ENCODE measurements around the gene TBXAS1. TPM values are rescaled to one million over a fixed set of nuclear protein-coding genes. Genes with fewer than 3 reads are reported as not detected.

Gene TBXAS1
- polyA plus RNA-seq, 2 donors = 5.9 to 10.7 TPM

DNA sequence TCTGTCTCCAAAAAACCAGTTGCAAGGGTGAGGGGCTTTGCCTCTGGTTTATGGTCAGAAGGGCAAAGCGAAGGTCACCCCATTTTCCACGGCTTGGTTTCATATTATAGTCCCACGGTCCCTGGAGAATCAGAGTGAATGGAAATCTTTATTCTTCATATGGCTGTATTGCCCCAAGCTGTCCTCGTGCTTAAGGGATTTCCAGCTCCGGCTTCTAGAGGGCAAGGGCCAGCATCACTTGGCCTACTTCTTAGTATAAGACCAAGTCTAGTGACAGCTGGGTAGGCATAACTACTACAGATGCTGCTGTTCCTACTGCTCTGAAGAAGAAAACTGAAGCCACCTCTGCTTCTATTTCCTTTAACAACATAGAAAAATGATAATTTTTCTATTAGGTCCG lies 170.5 kb downstream of the TBXAS1 start:
- Histone ChIP-seq H3K9me3 (ENCODE audit: control insufficient read depth in 2 of 2, insufficient read depth in 1 of 2, low read depth in 1 of 2, low read length in 1 of 2) (no peaks in the 10 kb centered on the region), H3K27ac (ENCODE audit: low read depth in 2 of 2, low read length in 1 of 2) (no peak overlapping the region), H3K4me3 (ENCODE audit: low read depth in 1 of 2, low read length in 2 of 2) (no peak overlapping the region), H3K36me3 (ENCODE audit: control insufficient read depth in 2 of 2, insufficient read depth in 2 of 2, low read length in 1 of 2) (no peaks in the 10 kb centered on the region), H3K27me3 (ENCODE audit: control insufficient read depth in 1 of 2, insufficient read depth in 2 of 2, low read length in 2 of 2) (no peaks in the 10 kb centered on the region), H3K4me1 (ENCODE audit: control insufficient read depth in 2 of 2, insufficient read depth in 2 of 2, low read length in 1 of 2) (no peaks in the 10 kb centered on the region)
- WGBS, 2 donors = 88 to 91% methylated on average over 6 of the region's 6 CpGs

DNA sequence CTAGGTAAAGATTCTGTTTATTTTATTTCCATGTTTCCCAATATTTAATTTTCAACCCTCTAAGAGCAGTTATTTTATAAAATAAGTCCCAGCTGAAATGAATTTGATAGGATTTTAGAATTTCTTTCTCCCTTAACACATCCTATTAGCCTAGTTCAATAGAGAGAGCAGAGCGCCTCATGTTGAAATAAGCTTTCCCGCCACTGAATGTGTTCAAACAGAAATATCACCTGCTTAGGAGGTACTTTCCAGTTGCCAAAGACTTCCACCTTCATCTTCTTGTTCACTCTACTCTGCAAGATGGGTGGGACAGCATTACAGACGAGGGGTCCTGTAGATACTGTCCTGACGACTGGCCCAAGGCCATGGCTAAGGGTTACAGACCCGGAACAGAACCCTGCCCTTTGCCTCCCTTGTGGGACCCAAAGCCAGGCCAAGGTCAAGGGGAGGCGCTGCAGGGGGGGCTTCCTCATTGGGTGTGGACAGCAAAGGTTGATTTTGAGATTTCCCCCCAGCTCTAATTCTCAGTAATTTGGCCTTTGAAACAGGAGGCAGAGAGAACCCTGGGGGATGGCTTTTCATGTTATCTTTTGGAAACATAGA lies 171.7 kb downstream of the TBXAS1 start:
- no peaks in the 10 kb centered on the region for H3K36me3 ChIP-seq (ENCODE audit: control insufficient read depth in 2 of 2, insufficient read depth in 2 of 2, low read length in 1 of 2)
- H3K4me3 ChIP-seq (ENCODE audit: low read depth in 1 of 2, low read length in 2 of 2) = no peak overlapping the region
- no peak overlapping the region for H3K27ac ChIP-seq (ENCODE audit: low read depth in 2 of 2, low read length in 1 of 2)
- WGBS, 2 donors = 83 to 89% methylated on average over 6 of the region's 6 CpGs
- no peaks in the 10 kb centered on the region for H3K4me1 ChIP-seq (ENCODE audit: control insufficient read depth in 2 of 2, insufficient read depth in 2 of 2, low read length in 1 of 2)
- H3K27me3 ChIP-seq (ENCODE audit: control insufficient read depth in 1 of 2, insufficient read depth in 2 of 2, low read length in 2 of 2) = no peaks in the 10 kb centered on the region
- no peaks in the 10 kb centered on the region for H3K9me3 ChIP-seq (ENCODE audit: control insufficient read depth in 2 of 2, insufficient read depth in 1 of 2, low read depth in 1 of 2, low read length in 1 of 2)

DNA sequence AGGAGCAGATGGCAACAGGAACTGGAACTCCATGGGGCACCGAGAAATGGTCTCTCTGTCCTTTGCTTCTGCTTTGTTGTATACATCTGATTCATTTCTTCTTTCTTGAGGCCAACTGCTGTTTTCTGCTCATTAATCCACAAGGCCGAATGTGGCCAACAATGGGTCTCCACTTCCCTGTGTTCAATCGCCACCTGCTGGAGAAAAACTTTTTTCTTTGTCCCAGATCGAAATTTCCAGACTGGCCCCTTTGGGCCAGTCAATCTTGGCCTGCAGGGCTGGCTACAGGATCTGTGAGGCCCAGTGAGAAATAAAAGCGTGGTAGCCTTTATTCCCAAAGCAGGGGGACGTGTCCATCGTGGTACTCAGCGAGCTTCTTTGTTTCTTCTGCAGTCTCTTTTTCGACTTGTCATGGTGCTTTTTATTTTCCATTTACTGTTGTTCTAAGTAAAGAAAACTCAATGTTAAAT lies 174.9 kb downstream of the TBXAS1 start:
- Histone ChIP-seq H3K27me3 (ENCODE audit: control insufficient read depth in 1 of 2, insufficient read depth in 2 of 2, low read length in 2 of 2) (no peaks in the 10 kb centered on the region), H3K36me3 (ENCODE audit: control insufficient read depth in 2 of 2, insufficient read depth in 2 of 2, low read length in 1 of 2) (no peaks in the 10 kb centered on the region), H3K9me3 (ENCODE audit: control insufficient read depth in 2 of 2, insufficient read depth in 1 of 2, low read depth in 1 of 2, low read length in 1 of 2) (no peaks in the 10 kb centered on the region), H3K4me1 (ENCODE audit: control insufficient read depth in 2 of 2, insufficient read depth in 2 of 2, low read length in 1 of 2) (peaks cover 0 to 2% of the 10 kb centered on the region in 2 donors), H3K4me3 (ENCODE audit: low read depth in 1 of 2, low read length in 2 of 2) (no peak overlapping the region), H3K27ac (ENCODE audit: low read depth in 2 of 2, low read length in 1 of 2) (no peak overlapping the region)
- 60 to 61% methylated on average over 9 of the region's 9 CpGs for WGBS, 2 donors

DNA sequence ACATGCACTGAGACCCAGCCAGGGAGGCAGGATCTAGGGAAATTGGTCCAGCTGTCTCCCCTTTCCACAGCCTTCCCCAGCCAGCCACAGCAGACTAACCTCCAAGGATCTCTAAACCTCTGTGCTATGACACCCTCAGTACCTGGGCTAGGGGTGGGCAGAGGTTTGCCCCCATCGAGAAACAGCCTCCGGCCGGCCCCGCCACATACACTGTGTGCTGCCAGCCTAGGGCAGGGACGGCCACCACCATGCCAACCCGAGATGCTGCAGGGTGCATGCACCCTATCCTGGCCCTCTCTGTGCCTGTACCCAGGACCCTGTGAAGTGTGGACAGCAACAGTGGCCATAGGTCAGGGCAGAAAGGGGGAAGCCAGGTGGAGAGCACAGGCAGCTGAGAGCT lies 175.6 kb downstream of the TBXAS1 start:
- H3K27me3 ChIP-seq (ENCODE audit: control insufficient read depth in 1 of 2, insufficient read depth in 2 of 2, low read length in 2 of 2) = no peaks in the 10 kb centered on the region
- no peak overlapping the region for H3K27ac ChIP-seq (ENCODE audit: low read depth in 2 of 2, low read length in 1 of 2)
- H3K36me3 ChIP-seq (ENCODE audit: control insufficient read depth in 2 of 2, insufficient read depth in 2 of 2, low read length in 1 of 2) = no peaks in the 10 kb centered on the region
- WGBS, 2 donors = 95% methylated on average over 6 of the region's 6 CpGs
- peaks cover 0 to 2% of the 10 kb centered on the region in 2 donors for H3K4me1 ChIP-seq (ENCODE audit: control insufficient read depth in 2 of 2, insufficient read depth in 2 of 2, low read length in 1 of 2)
- H3K9me3 ChIP-seq (ENCODE audit: control insufficient read depth in 2 of 2, insufficient read depth in 1 of 2, low read depth in 1 of 2, low read length in 1 of 2) = no peaks in the 10 kb centered on the region
- H3K4me3 ChIP-seq (ENCODE audit: low read depth in 1 of 2, low read length in 2 of 2) = no peak overlapping the region

DNA sequence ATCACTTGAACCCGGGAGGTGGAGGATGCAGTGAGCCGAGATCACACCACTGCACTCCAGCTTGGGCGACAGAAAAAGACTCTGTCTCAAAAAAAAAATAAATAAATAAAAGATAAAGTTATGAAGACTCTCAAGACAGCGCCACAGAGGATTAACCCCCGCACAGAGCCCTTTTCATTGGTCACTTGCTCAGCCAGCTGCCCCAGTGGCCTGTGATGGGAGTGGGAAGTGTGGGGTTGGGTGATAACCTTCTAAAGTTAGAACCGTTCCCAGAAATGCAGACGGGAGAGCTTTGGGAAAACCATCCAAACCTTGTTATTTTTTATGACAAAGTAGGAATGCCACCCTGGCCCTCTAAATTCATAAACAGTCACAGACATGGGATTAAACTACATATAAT lies 176.3 kb downstream of the TBXAS1 start:
- H3K27ac ChIP-seq (ENCODE audit: low read depth in 2 of 2, low read length in 1 of 2) = no peak overlapping the region
- WGBS, 2 donors = 90 to 91% methylated on average over 7 of the region's 7 CpGs
- no peaks in the 10 kb centered on the region for H3K9me3 ChIP-seq (ENCODE audit: control insufficient read depth in 2 of 2, insufficient read depth in 1 of 2, low read depth in 1 of 2, low read length in 1 of 2)
- no peak overlapping the region for H3K4me3 ChIP-seq (ENCODE audit: low read depth in 1 of 2, low read length in 2 of 2)
- peaks cover 0 to 2% of the 10 kb centered on the region in 2 donors for H3K4me1 ChIP-seq (ENCODE audit: control insufficient read depth in 2 of 2, insufficient read depth in 2 of 2, low read length in 1 of 2)
- no peaks in the 10 kb centered on the region for H3K36me3 ChIP-seq (ENCODE audit: control insufficient read depth in 2 of 2, insufficient read depth in 2 of 2, low read length in 1 of 2)
- H3K27me3 ChIP-seq (ENCODE audit: control insufficient read depth in 1 of 2, insufficient read depth in 2 of 2, low read length in 2 of 2) = no peaks in the 10 kb centered on the region

DNA sequence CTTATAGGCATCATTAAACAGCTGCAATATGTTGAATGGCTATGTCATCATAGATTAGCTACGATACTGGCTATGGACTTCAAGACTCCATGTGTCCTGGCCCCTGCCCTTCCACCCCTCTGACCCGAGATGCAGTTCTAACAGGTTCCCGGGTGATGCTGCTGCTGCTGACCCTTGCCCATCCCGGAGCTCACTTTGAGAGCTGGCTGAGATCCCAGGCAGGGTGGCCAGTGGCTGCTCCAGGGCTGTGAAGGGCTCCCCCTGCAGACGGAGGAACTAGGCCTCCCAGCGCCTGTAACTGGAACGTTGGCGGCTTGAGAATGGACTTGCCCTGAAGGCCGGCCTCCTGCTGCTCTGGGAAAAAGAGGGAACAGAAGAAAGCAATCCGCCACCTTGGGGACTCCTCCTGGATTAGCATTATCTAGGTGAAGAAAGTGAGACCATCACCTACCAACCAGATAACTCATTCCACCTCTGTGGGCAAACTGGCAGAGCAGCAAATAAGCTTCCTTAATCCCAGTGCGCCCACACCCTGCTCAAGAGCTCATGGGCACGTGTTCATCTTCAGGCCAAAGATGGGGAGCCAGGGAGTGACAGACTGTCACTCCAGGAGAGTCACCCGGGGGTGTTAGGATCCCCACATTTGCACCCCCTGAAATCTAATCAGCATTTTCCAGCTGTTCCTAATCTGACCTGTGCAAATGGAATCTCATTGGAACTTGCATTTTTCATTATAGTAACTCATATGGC lies 176.9 kb downstream of the TBXAS1 start:
- H3K9me3 ChIP-seq (ENCODE audit: control insufficient read depth in 2 of 2, insufficient read depth in 1 of 2, low read depth in 1 of 2, low read length in 1 of 2) = no peaks in the 10 kb centered on the region
- H3K36me3 ChIP-seq (ENCODE audit: control insufficient read depth in 2 of 2, insufficient read depth in 2 of 2, low read length in 1 of 2) = no peaks in the 10 kb centered on the region
- no peaks in the 10 kb centered on the region for H3K27me3 ChIP-seq (ENCODE audit: control insufficient read depth in 1 of 2, insufficient read depth in 2 of 2, low read length in 2 of 2)
- H3K4me1 ChIP-seq (ENCODE audit: control insufficient read depth in 2 of 2, insufficient read depth in 2 of 2, low read length in 1 of 2) = peaks cover 0 to 2% of the 10 kb centered on the region in 2 donors
- no peak overlapping the region for H3K4me3 ChIP-seq (ENCODE audit: low read depth in 1 of 2, low read length in 2 of 2)
- H3K27ac ChIP-seq (ENCODE audit: low read depth in 2 of 2, low read length in 1 of 2) = no peak overlapping the region
- 53 to 60% methylated on average over 13 of the region's 13 CpGs for WGBS, 2 donors

DNA sequence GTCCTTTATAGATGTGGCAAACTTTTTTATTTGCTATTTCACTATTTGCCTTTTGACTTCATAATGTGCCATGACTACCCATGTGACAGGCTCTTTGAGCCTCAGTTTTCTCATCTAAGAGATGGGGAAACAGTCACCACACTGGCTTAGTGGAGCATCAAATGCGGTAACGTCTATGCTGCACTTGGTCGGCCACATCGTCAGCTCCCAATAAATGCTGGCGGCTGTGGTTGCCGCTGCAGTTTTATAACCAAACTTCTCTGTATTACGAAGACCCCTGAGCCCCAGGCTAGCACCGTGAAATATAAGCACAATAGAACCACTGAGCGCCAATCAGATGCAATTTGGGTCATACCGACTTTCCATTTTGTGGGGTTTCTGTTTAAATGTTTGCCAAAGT lies 177.5 kb downstream of the TBXAS1 start:
- Histone ChIP-seq H3K4me1 (ENCODE audit: control insufficient read depth in 2 of 2, insufficient read depth in 2 of 2, low read length in 1 of 2) (peaks cover 0 to 2% of the 10 kb centered on the region in 2 donors), H3K4me3 (ENCODE audit: low read depth in 1 of 2, low read length in 2 of 2) (no peak overlapping the region), H3K27me3 (ENCODE audit: control insufficient read depth in 1 of 2, insufficient read depth in 2 of 2, low read length in 2 of 2) (no peaks in the 10 kb centered on the region), H3K36me3 (ENCODE audit: control insufficient read depth in 2 of 2, insufficient read depth in 2 of 2, low read length in 1 of 2) (no peaks in the 10 kb centered on the region), H3K27ac (ENCODE audit: low read depth in 2 of 2, low read length in 1 of 2) (no peak overlapping the region), H3K9me3 (ENCODE audit: control insufficient read depth in 2 of 2, insufficient read depth in 1 of 2, low read depth in 1 of 2, low read length in 1 of 2) (no peaks in the 10 kb centered on the region)
- WGBS, 2 donors = 96 to 99% methylated on average over 10 of the region's 10 CpGs

DNA sequence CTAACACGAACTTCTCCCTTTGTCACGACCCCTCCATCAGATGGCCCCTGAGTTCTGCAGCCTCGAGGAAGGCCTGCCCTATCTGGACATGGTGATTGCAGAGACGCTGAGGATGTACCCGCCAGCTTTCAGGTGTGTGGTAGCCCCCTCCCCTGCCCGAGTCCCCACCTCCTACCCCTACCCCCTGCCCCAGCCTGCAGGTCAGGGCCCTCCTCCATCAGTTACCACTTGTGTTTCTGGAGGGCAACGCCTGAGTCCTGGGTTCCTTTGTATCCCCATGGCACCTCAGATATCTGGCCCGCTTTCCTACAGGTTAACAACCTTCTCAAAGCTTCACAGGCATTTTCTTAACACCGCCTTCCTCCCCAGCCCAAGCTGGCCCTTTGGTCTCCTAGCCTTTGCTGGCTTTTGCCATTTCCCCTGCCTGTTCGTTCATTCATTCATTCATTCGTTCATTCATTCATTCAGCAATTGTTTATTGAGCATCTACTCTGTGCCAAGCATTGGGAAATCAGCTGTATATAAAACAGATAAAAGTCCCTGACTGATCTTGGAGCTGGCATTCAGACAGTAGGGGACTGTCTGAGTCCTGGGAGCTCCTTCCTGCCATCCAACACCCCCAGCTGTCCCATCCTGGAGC lies 178.1 kb downstream of the TBXAS1 start:
- Histone ChIP-seq H3K4me3 (ENCODE audit: low read depth in 1 of 2, low read length in 2 of 2) (no peak overlapping the region), H3K27ac (ENCODE audit: low read depth in 2 of 2, low read length in 1 of 2) (no peak overlapping the region), H3K36me3 (ENCODE audit: control insufficient read depth in 2 of 2, insufficient read depth in 2 of 2, low read length in 1 of 2) (no peaks in the 10 kb centered on the region), H3K27me3 (ENCODE audit: control insufficient read depth in 1 of 2, insufficient read depth in 2 of 2, low read length in 2 of 2) (no peaks in the 10 kb centered on the region), H3K9me3 (ENCODE audit: control insufficient read depth in 2 of 2, insufficient read depth in 1 of 2, low read depth in 1 of 2, low read length in 1 of 2) (no peaks in the 10 kb centered on the region), H3K4me1 (ENCODE audit: control insufficient read depth in 2 of 2, insufficient read depth in 2 of 2, low read length in 1 of 2) (peaks cover 0 to 2% of the 10 kb centered on the region in 2 donors)
- WGBS, 2 donors = 87 to 92% methylated on average over 11 of the region's 11 CpGs

DNA sequence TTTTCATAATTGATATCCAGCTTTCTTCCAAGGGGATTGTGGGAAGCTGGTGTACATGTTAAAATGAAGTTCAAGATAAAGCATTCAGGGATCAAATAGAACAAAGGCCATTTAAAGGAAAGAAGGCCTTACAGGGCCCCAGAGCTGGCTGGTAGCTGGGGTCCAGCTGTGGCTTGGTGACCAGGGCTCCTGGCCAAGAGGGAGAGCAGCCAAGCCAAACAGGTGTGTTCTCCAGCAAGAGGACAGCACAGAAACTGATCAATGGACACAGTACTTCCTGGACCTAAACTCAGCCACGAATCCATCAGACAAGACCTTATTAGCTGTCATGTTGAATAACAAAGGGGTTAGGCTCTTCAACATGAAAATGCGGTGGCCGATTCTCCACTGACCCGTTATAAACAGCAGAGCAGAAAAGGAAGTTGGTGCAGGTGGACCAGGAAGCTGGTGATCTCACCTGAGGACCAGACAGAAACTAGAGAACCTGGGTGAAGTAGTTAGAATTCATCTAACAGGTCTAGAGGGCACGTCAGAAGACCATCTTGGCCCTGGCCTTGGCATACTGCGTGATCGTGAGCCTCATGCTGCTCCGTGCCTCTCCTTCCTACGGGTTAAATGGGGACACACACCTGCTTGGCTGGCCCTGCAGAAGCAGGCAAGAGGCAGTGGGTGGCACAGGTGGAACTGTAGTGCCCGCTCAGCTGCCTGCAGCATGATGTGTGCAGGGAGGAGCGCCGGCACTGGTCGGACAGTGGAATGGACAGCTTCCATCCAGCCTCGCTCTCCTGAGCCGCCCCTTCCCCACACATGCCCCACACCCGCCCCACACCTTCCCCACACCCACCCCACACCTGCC lies 179.9 kb downstream of the TBXAS1 start:
- H3K36me3 ChIP-seq (ENCODE audit: control insufficient read depth in 2 of 2, insufficient read depth in 2 of 2, low read length in 1 of 2) = no peaks in the 10 kb centered on the region
- no peak overlapping the region for H3K27ac ChIP-seq (ENCODE audit: low read depth in 2 of 2, low read length in 1 of 2)
- H3K4me1 ChIP-seq (ENCODE audit: control insufficient read depth in 2 of 2, insufficient read depth in 2 of 2, low read length in 1 of 2) = peaks cover 0 to 2% of the 10 kb centered on the region in 2 donors
- no peaks in the 10 kb centered on the region for H3K9me3 ChIP-seq (ENCODE audit: control insufficient read depth in 2 of 2, insufficient read depth in 1 of 2, low read depth in 1 of 2, low read length in 1 of 2)
- WGBS, 2 donors = 71 to 90% methylated on average over 9 to 16 of the region's 16 CpGs
- H3K4me3 ChIP-seq (ENCODE audit: low read depth in 1 of 2, low read length in 2 of 2) = no peak overlapping the region
- no peaks in the 10 kb centered on the region for H3K27me3 ChIP-seq (ENCODE audit: control insufficient read depth in 1 of 2, insufficient read depth in 2 of 2, low read length in 2 of 2)
